Upper lobe of left lung (tissue), 4 donors: ENCODE measurements around the gene SLC9A7.

ENCODE experiments used
- POLR2A ChIP-seq, 4 donors: fragments of 450-650 bp; IDR thresholded peaks; one replicate each; pipeline ENCODE4 v1.5.1; 2016 to 2017; ENCODE audit warnings: antibody characterized with exemption in 4 of 4, mild to moderate bottlenecking in 2 of 4
- TF ChIP-seq, protein P1 (sequence below), 6 experiments: fragments of 450-650 bp in 4 of 6; fragments of 200-600 bp in 2 of 6; sonication (generic) in 2 of 6; IDR thresholded peaks; one replicate each; pipeline ENCODE4 v1.5.1; 2016 to 2019; ENCODE audit warnings: antibody characterized with exemption in 6 of 6

GRCh38 chrX:46707274-46707965, 51.5 kb downstream of the SLC9A7 start:
- TF ChIP-seq, protein P1, sequence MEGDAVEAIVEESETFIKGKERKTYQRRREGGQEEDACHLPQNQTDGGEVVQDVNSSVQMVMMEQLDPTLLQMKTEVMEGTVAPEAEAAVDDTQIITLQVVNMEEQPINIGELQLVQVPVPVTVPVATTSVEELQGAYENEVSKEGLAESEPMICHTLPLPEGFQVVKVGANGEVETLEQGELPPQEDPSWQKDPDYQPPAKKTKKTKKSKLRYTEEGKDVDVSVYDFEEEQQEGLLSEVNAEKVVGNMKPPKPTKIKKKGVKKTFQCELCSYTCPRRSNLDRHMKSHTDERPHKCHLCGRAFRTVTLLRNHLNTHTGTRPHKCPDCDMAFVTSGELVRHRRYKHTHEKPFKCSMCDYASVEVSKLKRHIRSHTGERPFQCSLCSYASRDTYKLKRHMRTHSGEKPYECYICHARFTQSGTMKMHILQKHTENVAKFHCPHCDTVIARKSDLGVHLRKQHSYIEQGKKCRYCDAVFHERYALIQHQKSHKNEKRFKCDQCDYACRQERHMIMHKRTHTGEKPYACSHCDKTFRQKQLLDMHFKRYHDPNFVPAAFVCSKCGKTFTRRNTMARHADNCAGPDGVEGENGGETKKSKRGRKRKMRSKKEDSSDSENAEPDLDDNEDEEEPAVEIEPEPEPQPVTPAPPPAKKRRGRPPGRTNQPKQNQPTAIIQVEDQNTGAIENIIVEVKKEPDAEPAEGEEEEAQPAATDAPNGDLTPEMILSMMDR (IDR thresholded peaks at IDR 0.05): no peak
- TF ChIP-seq POLR2A (IDR thresholded peaks at IDR 0.05): no peak
